ENCODE results near the gene SH3PXD2B.
A peak's percentile ranks its signal among the peaks of the same experiment; 100 is the strongest.
"Not testable (repeated sequence)": the region's sequence is repeated elsewhere in the genome, so short reads cannot be mapped to it uniquely, and the experiment has no call there.

The SH3PXD2B gene

GRCh38 chr5:172411484-172412072, 42.7 kb downstream of the SH3PXD2B start:
- FAIRE-seq (no peak), DNase-seq (ENCODE audit: insufficient read length, low spot score) (no peak)
- TF ChIP-seq CTCF (IDR thresholded peaks at IDR 0.05; ENCODE audit: insufficient read depth, missing control alignments): no peak

GRCh38 chr5:172410662-172411483, 43.5 kb downstream of the SH3PXD2B start:
- no peak for DNase-seq (ENCODE audit: insufficient read length, low spot score)
- FAIRE-seq: no peak
- no peak for TF ChIP-seq CTCF (IDR thresholded peaks at IDR 0.05; ENCODE audit: insufficient read depth, missing control alignments)

- TF ChIP-seq CTCF (IDR thresholded peaks at IDR 0.05; ENCODE audit: insufficient read depth, missing control alignments): no peak
- DNase-seq (ENCODE audit: insufficient read length, low spot score) (no peak), FAIRE-seq (no peak)
Measured at GRCh38 chr5:172410160-172410559, 44.2 kb downstream of the SH3PXD2B start.

- not testable (repeated sequence) for DNase-seq (ENCODE audit: insufficient read length, low spot score); FAIRE-seq
Measured at GRCh38 chr5:172409477-172409876, 44.8 kb downstream of the SH3PXD2B start.

- FAIRE-seq: no peak
- no peak for TF ChIP-seq CTCF (IDR thresholded peaks at IDR 0.05; ENCODE audit: insufficient read depth, missing control alignments)
- DNase-seq (ENCODE audit: insufficient read length, low spot score): no peak
Measured at GRCh38 chr5:172407822-172408221, 46.5 kb downstream of the SH3PXD2B start.

- FAIRE-seq (no peak), DNase-seq (ENCODE audit: insufficient read length, low spot score) (no peak)
- TF ChIP-seq CTCF (IDR thresholded peaks at IDR 0.05; ENCODE audit: insufficient read depth, missing control alignments): no peak
Measured at GRCh38 chr5:172407241-172407691, 47.1 kb downstream of the SH3PXD2B start.

- DNase-seq (ENCODE audit: insufficient read length, low spot score): peak; percentile 58
- FAIRE-seq: peak; percentile 91
- TF ChIP-seq CTCF (IDR thresholded peaks at IDR 0.05; ENCODE audit: insufficient read depth, missing control alignments): no peak
Measured at GRCh38 chr5:172405226-172406107, 48.9 kb downstream of the SH3PXD2B start.
